ENCODE results near the gene CEP131.

The CEP131 gene

GRCh38 chr17:81251709-81252301, 29.0 kb upstream of the CEP131 start:
- DNase-seq (ENCODE audit: low read depth), result no peak

- DNase-seq (ENCODE audit: low read depth), result no peak
Observed at GRCh38 chr17:81251094-81251708, 28.4 kb upstream of the CEP131 start.

- DNase-seq (ENCODE audit: low read depth), result no peak
Observed at GRCh38 chr17:81250286-81251093, 27.7 kb upstream of the CEP131 start.

- DNase-seq (ENCODE audit: low read depth), result no peak
Observed at GRCh38 chr17:81249223-81250040, 26.7 kb upstream of the CEP131 start.

GRCh38 chr17:81248649-81249048, 25.9 kb upstream of the CEP131 start:
- DNase-seq (ENCODE audit: low read depth), result no peak

GRCh38 chr17:81247339-81247990, 24.7 kb upstream of the CEP131 start:
- no peak for DNase-seq (ENCODE audit: low read depth)

GRCh38 chr17:81246679-81247338, 24.0 kb upstream of the CEP131 start:
- DNase-seq (ENCODE audit: low read depth), result no peak

- no peak for DNase-seq (ENCODE audit: low read depth)
Observed at GRCh38 chr17:81246343-81246670, 23.5 kb upstream of the CEP131 start.

GRCh38 chr17:81245665-81246342, 23.0 kb upstream of the CEP131 start:
- DNase-seq (ENCODE audit: low read depth), result no peak

GRCh38 chr17:81245024-81245664, 22.4 kb upstream of the CEP131 start:
- DNase-seq (ENCODE audit: low read depth), result no peak

- no peak for DNase-seq (ENCODE audit: low read depth)
Observed at GRCh38 chr17:81244358-81245023, 21.7 kb upstream of the CEP131 start.

GRCh38 chr17:81243333-81243664, 20.5 kb upstream of the CEP131 start:
- no peak for DNase-seq (ENCODE audit: low read depth)

- DNase-seq (ENCODE audit: low read depth), result no peak
Observed at GRCh38 chr17:81242421-81243332, 19.9 kb upstream of the CEP131 start.

- peak; percentile 10 for DNase-seq (ENCODE audit: low read depth)
Observed at GRCh38 chr17:81241648-81242420, 19.1 kb upstream of the CEP131 start.

GRCh38 chr17:81241203-81241602, 18.4 kb upstream of the CEP131 start:
- no peak for DNase-seq (ENCODE audit: low read depth)

GRCh38 chr17:81240761-81241160, 18.0 kb upstream of the CEP131 start:
- DNase-seq (ENCODE audit: low read depth), result no peak

- no peak for DNase-seq (ENCODE audit: low read depth)
Observed at GRCh38 chr17:81239714-81240555, 17.2 kb upstream of the CEP131 start.

All from fibroblast of the conjunctiva (primary cell).